Sigmoid colon (tissue), 4 donors: ENCODE data around the gene PRDM10.

Experiments
- CTCF ChIP-seq, 4 experiments: fragments of 450-650 bp in 3 of 4; fragments of 200-600 bp in 1 of 4; IDR thresholded peaks; one replicate each; pipeline ENCODE4 v1.5.1; 2016 to 2019; ENCODE audit warnings: antibody characterized with exemption in 4 of 4, mild to moderate bottlenecking in 3 of 4, moderate library complexity in 2 of 4
- EP300 ChIP-seq, 4 donors: sonication (generic); formaldehyde crosslinking; IDR thresholded peaks; one replicate each; pipeline ENCODE4 v1.6.1; 2017; ENCODE audit warnings: antibody characterized with exemption in 4 of 4
- POLR2A ChIP-seq, 2 donors: fragments of 450-650 bp; IDR thresholded peaks; one replicate each; pipeline ENCODE4 v1.6.1; 2016; ENCODE audit warnings: antibody characterized with exemption in 2 of 2, mild to moderate bottlenecking in 2 of 2, moderate library complexity in 2 of 2
- POLR2AphosphoS5 ChIP-seq, 4 donors: sonication (generic); formaldehyde crosslinking; IDR thresholded peaks; one replicate each; pipeline ENCODE4 v1.6.1; 2017; ENCODE audit warnings: antibody characterized with exemption in 4 of 4

GRCh38 chr11:129951201-129951865 is 51.3 kb downstream of the PRDM10 start:
- TF ChIP-seq CTCF (IDR thresholded peaks at IDR 0.05): no peak
- no peak for TF ChIP-seq POLR2A (IDR thresholded peaks at IDR 0.05)
- TF ChIP-seq EP300 (IDR thresholded peaks at IDR 0.05): no peak
- no peak for TF ChIP-seq POLR2AphosphoS5 (IDR thresholded peaks at IDR 0.05)
